GM21528 (cell line): ENCODE measurements around the gene PELO.

Source experiments
- ATAC-seq: cut with Tn5 transposase; IDR thresholded peaks from one replicate; pipeline ENCODE4 v1.9.1; 2021; ENCODE audit warnings: mild to moderate bottlenecking, moderate library complexity; ENCODE audit not compliant: unreplicated experiment, low FRiP score

PELO gene

GRCh38 chr5:52822437-52822836 is 34.7 kb downstream of the PELO start:
- ATAC-seq = no peak

- ATAC-seq = no peak
Observed at GRCh38 chr5:52824827-52825226, 37.1 kb downstream of the PELO start.

GRCh38 chr5:52825826-52826225 is 38.1 kb downstream of the PELO start:
- peak; percentile 90 for ATAC-seq

- no peak for ATAC-seq
Observed at GRCh38 chr5:52827815-52828214, 40.1 kb downstream of the PELO start.

- ATAC-seq = no peak
Observed at GRCh38 chr5:52829664-52830063, 41.9 kb downstream of the PELO start.

- ATAC-seq = no peak
Observed at GRCh38 chr5:52830650-52831049, 42.9 kb downstream of the PELO start.

GRCh38 chr5:52831786-52832511 is 44.2 kb downstream of the PELO start:
- ATAC-seq = no peak

- no peak for ATAC-seq
Observed at GRCh38 chr5:52834320-52834719, 46.6 kb downstream of the PELO start.

GRCh38 chr5:52837068-52837467 is 49.4 kb downstream of the PELO start:
- no peak for ATAC-seq
